Fibroblast of skin of left biceps (primary cell): ENCODE data around the gene RPRD1B.

ENCODE experiments used
- DNase-seq, 2 experiments: peaks; one replicate each; pipeline ENCODE4 v3.0.0-alpha.2; 2013; ENCODE audit warnings: low read depth in 2 of 2

The RPRD1B gene

DNA sequence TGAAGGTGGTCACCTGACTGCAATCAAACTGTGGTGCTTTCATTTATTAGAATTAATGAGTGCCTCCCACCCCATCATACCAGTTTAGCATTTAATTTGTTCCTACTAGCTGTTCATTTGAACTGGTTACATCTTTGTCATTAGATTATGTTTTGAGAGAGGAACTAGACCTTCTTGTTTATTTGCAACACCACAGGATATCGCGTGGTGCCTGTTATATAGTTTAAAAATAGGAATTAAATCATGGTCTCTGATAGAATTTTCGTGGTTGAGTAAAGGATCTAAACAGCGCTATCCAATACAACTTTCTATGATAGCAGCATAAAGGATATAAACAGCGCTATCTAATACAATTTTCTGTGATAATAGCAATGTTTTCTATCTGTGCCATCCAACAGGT lies 2.8 kb downstream of the RPRD1B start:
- no peak for DNase-seq

DNA sequence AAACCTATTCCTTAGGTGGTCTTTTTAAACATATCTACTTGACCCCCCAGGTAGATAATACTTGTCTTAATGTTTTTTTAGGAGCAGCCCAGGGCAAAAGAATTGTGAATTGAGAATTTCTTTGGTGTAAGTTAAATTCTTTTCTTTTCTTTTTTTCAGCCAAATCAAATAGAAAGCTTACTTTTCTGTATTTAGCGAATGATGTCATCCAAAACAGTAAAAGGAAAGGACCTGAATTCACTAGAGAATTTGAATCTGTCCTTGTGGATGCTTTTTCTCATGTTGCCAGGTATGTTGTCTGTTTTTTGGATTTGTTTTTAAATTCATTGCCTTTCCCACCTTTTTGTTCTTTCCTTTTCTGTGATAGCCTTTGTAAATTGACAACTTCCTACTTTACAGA lies 6.7 kb downstream of the RPRD1B start:
- no peak for DNase-seq

DNA sequence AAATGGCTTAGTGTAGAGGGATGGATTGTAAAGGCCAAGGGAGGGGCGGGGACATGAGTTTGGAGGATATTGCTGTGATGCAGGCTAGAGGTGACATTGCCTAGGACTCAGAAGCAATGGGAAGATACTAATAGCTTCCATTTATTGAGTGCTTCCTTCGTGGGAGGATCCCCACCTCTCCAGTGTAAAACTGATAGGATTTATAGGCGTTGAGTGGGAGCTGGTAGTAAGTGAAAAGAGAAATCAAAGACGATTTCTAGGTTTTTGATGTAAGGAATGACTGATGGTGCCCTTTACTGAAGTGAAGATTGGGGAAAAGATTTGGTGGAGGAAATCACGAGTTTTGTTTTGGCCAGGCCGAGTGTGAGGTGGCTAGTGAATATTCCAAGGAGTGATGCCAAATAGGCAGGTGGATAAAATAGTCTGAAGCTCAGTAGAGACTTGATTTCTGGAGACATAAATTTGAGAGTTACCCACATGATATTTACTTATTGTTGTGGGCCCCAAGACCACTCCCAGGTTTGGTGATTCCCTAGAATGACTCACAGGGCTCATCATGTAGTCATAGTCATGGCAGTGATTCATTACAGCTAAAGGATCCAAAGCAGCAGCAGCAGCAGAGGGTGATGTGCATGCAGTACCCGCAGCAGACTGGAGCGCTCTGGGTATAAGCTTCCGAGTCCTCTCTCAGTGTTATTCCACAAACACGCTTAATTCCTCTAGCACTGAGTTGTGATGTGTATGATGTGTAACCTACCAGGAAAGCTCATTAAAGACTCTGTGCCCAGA lies 10.2 kb downstream of the RPRD1B start:
- DNase-seq: no peak

DNA sequence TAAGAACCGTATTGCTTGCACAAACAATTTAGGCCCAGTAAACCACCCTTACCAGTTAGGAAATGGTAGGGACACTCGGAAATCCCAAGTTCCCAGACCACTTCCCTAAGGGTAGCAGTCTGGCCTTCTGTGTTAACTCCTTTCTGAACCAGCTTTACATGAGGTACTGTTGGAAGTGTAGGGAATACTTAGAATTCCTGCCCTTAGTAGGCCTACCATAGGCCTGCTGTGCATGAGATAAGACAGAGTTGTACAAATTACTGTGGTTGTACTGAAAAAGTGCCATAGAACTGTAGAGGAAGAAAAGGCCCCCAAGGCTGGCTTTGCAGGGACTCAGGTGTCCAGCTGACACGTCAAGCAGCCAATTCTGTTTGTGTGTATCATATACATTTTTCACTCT lies 11.1 kb downstream of the RPRD1B start:
- no peak for DNase-seq

DNA sequence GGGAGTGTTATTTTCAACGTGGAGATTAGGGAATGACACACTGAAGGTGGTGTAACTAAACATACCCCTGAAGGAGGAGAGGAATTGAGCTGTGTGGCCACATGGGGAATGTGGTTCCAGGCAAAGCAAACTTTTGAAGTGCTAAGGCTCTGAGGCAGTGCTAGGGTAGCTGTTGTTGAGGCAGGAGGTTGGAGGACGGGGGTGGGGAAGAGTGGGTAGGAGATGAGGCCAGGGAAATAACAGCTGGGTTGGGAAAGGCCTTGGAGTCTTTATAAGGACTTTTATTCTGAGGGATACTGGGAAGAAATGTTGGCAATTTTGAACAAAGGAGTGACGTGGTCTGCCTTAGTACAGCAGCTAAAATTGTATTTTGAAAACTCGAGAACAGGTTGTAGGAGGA lies 13.0 kb downstream of the RPRD1B start:
- no peak for DNase-seq

DNA sequence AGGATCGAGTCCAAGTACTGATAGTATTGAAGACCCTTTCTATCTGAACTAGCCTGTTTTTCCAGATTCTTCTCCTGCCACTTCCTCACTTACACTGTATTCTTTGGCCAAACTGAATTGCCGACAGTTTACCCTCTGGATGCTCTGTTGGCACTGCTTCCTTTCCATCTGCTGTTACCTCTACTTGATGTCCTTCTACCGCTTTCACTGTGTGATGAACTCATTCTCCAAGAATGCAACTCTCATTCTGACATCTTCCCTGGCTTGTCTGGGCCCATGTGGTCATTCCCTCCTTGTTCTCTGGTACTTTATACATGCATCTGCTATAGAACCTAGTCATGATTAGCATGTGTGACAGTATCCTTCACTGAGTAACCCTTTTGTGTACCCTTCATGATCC lies 16.3 kb downstream of the RPRD1B start:
- peak in 1 of 2 experiments; percentile 33 for DNase-seq

DNA sequence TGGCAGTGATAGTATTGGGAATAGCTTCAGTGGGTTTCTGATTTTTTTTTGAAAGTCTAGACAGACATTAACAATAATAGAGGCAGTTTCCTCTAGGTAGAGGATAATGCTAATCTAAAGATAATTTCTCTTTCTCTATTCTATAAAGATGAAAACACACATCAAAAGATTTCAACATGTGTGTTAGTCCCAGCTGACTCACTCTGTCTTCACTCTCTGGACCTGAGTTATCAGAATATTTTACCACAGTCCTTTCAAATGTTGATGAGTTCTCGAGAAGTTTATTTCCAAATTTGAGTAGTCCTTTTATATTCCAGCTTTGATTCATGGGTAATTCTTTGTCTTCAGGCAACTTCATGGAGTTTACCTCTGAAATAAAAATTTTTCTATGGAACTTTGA lies 17.1 kb downstream of the RPRD1B start:
- DNase-seq: no peak

DNA sequence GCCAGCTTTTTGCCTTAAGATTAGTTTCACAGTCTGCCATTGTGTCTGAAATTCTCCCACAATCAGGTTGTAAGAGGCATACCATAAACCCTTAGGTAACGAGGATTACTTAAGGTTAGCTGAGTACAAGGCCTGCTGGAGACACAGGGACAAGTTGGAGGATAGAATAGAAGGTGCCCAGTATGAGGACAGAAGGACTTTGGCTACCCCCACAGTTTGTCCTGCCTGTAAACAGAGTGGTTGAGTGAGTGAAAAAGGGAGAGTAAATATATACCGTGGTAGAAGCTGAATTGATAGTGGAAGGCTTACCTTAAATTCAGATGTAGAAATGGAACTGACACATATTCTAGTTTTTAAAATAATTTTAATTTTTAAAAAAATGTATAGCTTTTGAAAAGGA lies 19.3 kb downstream of the RPRD1B start:
- DNase-seq: no peak

DNA sequence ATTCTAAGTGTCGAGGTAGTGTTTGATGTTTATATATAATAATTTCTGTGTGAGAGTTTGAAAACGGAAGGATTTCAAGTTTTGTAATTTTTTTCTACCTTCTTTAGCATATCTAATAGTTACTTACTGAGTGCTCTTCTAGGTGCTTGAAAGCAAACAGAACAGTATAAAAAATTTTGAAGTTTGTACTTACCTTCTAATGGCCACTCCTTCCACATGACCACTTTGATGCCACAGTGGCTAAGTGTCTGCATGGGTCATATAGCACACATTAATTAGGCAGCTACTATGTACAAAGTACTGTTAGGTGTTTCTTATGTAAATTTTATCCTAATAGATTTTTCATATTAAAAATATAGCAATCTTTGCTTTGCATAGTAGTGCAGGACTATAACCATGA lies 21.1 kb downstream of the RPRD1B start:
- no peak for DNase-seq

DNA sequence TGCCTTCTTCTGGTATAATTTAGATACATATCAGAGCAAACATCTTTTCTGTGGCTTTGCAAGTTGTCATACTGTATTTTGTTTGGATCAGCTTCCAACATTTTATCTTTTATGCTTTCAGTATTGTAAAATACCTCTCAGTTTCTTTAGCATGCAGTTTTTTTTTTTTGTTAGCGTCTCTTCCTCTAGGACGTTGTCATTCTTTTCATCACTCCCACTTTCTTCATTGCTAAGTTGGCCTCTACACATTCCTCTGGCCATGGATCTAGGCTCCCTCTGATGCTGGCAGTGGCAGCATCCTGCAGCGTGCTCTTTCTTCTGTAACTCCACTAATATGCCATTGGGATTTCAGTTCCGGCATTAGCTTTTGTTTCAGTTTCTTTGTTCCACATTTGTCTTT lies 21.7 kb downstream of the RPRD1B start:
- DNase-seq: no peak

DNA sequence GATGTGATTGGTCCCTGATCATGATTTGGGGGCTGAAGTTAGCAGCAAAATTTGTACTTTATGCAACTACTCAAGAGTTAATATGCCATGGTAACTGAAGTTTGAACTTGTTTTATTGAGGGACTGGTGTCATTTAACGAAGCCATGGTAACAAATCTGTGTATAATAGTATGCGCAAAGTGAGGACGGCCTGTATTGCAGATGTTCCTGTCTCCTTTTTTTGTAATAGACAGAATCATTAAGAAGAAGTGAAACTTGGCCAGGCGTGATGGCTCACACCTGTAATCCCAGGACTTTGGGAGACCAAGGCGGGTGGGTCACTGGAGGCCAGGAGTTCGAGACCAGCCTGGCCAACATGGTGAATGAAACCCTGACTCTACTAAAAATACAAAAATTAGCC lies 22.3 kb downstream of the RPRD1B start:
- no peak for DNase-seq

DNA sequence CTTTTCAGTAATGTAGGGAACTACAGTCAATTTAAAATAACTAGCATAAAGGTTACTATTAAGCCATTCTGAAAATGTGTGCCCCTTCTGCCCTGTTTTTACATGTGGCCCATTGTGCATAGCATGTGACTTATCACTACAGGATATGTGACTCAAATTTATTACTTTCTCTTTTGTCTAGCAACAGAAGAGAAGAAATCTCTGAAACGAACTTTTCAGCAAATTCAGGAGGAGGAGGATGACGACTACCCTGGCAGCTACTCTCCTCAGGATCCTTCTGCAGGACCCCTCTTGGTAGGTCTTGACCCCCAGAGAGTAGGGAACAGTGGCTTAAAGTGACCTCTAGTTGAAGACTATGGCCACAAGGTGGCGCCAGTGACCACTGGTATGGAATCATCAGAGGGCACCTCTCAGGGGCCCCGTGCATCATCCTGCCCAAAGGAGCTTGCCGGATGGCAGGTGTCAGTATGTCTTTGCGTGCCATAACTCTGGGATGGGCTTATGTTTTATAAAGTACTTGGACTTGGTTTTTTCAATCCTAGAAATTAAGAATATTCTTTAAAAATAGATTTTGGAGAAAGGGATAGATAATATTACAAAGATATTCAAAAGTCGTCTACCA lies 23.9 kb downstream of the RPRD1B start:
- DNase-seq: no peak

DNA sequence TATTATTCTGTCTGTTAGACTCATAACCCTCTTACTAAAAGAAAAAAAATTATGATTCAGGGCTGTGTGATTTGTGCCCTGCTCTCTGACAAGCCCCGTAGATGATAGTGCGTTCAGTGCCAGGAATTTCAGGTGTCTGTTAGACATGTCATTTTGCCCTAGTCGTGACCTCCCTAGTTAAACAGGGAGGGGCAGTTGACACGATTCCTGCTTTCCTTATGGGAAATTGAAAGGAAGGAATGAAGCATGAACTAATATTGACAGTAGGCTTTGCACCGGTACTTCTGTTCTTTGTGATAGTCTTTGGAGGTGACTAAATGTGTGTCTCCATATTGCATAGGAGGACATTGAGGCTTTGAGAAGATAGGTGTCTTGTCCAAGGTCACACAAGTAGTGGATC lies 26.3 kb downstream of the RPRD1B start:
- DNase-seq: no peak

DNA sequence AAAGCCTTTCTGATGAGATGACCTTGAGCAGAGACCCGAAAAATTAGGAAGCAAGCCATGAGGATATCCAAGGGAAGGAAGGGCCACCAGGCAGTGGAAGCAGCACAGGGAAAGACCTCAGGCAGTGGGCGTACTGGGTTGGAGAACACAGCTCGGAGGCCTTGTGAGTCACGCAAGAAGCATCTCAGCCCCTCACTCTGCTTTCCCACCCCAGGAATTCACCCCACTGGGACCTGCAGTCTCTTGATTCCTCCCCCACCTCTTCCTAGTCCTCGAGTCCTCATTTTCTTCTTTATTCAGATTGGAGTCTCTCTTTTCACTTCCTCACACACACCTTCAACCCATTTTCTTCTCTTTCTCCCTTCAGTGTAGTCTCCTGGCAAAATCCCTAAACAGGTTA lies 27.0 kb downstream of the RPRD1B start:
- peak in 1 of 2 experiments; percentile 25 for DNase-seq

DNA sequence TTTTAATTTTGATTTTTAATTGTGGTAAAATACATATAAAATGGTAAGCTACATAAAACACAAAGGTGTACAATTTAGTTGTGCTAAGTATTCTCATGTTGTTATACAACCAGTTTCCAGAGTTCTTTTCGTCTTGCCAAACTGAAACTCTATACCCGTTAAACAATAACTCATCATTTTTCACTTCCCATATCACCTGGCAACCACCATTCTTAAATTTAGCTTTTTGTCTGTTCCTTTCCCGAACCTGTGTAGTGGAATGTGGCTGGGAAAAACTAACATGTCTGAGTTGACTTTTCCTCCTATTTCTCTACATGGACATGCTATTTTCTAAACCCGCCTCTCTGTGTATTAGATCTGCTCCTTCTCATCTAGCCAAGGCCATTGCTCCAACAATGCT lies 27.6 kb downstream of the RPRD1B start:
- DNase-seq: no peak

DNA sequence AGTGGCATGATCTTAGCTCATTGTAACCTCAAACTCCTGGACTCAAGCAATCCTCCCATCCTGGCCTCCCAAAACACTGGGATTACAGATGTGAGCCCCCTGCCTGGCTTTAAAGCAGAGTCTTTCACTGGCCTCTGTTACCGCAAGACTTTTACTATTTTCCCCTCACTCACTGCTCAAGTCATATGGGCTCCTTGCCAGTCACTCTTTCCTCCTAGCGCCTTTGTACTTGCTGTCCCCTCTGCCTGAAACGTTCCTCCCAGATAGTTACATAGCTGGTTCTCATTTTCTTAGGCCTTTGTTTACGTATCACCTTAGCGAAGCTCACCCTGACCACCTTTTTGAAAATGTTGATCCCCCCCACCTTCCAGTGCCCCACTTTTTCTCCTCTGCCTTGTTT lies 29.3 kb downstream of the RPRD1B start:
- DNase-seq: no peak

DNA sequence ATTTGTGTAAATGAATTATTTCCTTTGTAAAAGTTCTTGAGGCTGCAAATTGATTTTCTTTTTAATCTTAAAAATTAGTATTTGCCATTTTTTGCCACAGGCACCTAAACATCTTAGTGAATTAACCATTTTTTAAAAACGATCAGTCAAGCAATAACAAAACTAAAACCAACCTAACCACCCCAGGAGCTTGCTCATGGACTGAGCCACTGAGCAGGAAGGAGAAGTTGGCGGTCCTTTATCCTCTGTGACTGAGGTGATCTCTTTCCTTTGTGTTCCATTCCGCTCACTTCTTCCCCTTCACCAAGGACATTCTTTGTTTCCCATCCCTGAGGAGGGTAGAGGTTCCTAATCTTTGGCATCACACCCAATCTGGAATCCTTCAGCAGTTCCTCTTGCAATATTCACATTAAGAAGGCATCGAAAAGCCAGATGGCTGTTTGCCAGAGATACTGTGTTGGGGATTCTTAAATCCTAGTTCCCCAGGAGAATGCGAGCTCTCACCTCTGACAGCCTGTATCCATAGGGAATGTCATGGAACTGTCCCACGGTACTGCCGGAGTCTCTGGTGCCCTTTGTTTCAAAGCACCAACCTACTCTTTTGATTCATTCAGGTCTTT lies 30.5 kb downstream of the RPRD1B start:
- no peak for DNase-seq

DNA sequence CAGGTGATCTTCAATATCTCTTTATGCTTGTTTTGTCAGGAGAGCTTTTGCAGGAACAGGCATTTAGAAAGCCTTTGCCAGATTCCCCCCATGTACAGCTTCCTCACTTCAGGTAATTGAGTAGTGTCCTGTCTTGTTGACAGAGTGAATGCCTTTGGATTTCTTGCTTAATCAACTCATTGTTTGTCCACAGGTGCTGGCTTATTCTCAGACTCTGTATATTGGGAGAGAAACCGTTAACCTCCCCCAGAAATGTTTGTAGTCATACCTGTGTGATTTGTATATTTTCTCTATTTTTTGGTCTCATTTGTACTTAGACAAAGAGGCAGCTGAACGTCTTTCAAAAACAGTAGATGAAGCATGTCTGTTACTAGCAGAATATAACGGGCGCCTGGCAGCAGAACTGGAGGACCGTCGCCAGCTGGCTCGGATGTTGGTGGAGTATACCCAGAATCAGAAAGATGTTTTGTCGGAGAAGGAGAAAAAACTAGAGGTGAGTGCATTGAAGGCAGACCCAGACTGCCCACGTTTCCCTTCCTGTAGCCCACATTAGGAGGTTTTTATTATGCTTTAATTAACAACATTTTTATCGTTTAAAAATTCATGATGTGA lies 32.3 kb downstream of the RPRD1B start:
- no peak for DNase-seq

DNA sequence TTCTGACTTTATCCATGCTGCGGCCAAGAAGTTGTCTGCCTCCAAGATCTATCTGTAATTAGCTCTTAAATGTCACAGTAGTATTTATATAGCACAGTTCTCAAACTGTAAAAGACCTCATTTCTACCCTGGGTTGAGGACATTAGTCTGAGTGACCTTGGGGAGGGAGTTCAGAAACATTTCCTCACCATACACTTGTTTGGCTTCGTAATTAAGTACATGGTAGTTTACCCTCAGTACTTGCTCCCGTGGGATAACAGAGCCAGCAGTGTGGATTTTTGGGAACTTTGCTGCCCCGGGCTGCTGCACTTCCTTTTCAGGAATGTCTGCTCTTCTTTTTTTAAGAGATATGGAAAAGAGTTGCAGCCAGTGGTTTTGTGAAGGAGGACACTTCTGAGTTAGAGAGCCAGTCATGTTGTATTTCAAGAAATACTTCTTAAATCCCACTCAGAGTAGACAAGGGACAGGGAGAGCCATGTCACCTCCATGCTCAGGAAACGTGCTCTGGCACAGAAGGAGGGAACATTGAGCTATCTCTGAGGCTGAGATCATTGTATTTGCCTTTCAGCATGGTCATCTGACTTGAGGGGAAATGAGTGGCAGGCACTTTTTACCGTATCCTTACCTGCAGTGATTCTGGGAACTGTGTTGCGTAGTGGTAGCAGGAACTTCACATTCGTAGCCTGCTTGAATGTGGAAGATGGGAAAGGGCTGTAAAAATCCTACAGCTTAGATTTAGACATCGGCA lies 33.6 kb downstream of the RPRD1B start:
- no peak for DNase-seq

DNA sequence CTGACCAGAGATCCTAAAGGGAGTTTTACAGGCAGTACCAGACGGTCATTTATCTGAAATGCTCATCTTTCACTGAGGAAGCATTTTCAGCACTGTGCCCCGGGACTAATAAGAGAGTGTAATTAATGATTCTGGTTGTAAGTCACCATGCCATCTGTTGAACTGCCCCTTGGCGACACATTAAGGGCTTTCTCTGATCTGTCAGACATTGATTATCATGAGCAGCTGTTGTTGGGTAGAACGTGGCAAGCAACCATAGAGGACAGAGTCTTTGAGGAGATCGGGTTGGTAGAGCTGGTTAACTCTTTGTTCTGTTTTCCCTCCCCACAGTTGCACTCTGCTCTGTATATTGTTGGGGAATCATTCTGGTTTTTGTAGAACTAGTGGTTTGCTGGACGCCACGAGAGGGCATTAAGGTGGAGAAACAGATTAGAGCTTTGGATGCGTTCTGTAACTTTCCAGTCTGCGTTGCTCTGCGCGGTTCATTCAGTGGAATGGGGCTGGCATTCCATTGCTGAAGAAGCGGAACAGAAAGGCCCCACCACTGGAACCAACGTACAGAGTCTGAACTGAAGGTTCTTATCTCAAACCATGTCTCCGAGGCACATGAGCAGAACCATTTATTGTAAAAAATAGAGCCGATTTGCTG lies 34.3 kb downstream of the RPRD1B start:
- DNase-seq: no peak

DNA sequence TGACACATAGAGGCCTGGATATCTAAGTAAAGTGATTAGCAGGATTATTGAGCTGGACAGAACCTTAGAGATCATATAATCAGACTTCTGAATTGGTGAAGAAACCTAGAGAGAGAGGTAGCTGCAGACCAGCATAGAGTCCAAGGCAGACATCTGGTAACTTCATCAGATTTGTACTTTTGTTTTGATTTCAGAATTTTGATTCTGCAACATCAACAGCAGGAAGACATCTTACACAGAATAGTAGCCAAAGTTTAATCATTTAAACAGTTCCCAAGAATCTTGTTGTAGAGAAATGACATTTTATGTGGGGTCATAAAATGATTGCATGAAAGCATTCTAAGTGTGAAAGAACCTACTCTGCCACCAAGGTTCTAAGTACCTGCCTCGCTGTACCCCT lies 39.4 kb downstream of the RPRD1B start:
- DNase-seq: no peak
